Skeletal muscle cell (primary cell): ENCODE measurements around the gene GPBAR1.
"Not testable (repeated sequence)": the region's sequence is repeated elsewhere in the genome, so short reads cannot be mapped to it uniquely, and the experiment has no call there.

Source experiments
- DNase-seq: peaks from one replicate; pipeline ENCODE4 v3.0.0-alpha.2; 2010; ENCODE audit warnings: low read depth
- H3K4me3 ChIP-seq: 2 replicates; pipeline ENCODE4 v1.5.1; 2011; ENCODE audit warnings: low read depth, mild to moderate bottlenecking, control low read depth, low read length, moderate library complexity

The GPBAR1 gene

GRCh38 chr2:218264773-218265561 lies 4.2 kb downstream of the GPBAR1 start:
- no peak for DNase-seq
- H3K4me3 ChIP-seq: no peak overlapping the region

DNA sequence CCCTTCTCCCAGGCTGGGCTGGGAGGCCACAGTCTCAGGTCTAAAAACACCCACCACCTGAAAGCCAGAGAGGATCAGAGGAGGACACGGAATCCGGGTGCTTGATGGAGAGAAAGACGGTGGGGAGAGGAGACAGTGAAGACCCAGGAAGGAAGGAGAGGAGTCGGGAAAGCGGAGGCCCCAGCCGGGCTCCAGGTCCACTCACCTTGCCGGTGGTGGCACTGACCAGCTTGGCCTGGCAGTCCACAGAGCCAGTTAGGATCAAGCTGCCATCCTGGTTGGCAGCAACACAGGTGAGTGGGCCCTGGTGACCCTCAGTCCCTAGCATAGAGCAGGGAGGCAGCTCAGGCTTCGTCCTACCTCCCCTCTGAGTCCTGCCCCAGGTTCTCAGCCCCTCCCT lies 4.8 kb downstream of the GPBAR1 start:
- no peak overlapping the region for H3K4me3 ChIP-seq
- no peak for DNase-seq

- no peak overlapping the region for H3K4me3 ChIP-seq
- DNase-seq: no peak
Observed at GRCh38 chr2:218266316-218266979, 5.6 kb downstream of the GPBAR1 start.

GRCh38 chr2:218267259-218267658 lies 6.4 kb downstream of the GPBAR1 start:
- no peak for DNase-seq
- no peak overlapping the region for H3K4me3 ChIP-seq

DNA sequence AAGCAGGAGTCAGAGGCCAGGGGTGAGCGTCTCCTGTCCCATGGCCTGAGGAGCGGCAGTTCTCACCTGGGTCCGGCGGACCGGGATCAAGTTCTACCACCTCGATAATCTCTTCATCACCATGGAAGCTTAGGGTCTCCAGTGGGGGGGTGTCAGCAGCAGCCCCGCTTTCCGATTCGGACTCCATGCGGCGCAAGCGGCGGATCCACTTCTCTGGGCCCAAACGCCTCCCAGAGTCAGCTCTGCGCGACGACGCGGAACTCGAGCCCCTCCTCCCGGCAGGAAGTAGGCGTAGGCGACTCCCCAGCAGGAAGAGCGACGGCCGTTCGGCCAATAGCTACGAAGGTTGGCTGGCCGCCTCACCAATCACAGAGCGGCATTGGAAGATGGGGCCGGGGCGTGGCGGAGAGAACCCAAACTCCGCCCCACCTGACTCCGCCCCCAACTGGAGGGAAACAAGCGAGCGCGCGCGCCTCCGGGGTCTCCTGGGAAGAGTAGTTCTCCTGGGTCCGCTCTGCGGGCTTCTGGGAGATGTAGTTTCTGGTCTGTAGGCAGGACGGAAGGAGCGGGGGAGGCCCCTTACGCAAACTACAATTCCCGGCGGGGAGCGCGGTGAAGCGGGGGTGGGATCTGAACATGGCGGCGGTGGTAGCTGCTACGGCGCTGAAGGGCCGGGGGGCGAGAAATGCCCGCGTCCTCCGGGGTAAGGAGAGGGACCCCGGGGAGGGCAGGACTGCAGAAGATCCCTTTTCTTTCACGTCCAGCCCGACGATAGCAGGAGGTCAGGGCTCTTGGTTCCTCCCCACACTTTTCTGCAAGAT lies 9.3 kb downstream of the GPBAR1 start, which contains the start of the genes AAMP and PNKD:
AAMP (minus strand) TSS at position 238 of the 821 bp plus-strand sequence; CDS start at position 187, 51 bp downstream.
PNKD (plus strand) TSS at position 620 of the 821 bp plus-strand sequence; CDS start at position 637, 17 bp downstream.
- peak; percentile 98 for DNase-seq
- peak within 1 kb of the TSS; percentile 92 for H3K4me3 ChIP-seq

GRCh38 chr2:218270721-218271486 lies 10.1 kb downstream of the GPBAR1 start:
- H3K4me3 ChIP-seq: peak overlapping the region; percentile 71
- DNase-seq: no peak

- H3K4me3 ChIP-seq: peak overlapping the region; percentile 71
- DNase-seq: no peak
Observed at GRCh38 chr2:218271487-218271797, 10.6 kb downstream of the GPBAR1 start.

DNA sequence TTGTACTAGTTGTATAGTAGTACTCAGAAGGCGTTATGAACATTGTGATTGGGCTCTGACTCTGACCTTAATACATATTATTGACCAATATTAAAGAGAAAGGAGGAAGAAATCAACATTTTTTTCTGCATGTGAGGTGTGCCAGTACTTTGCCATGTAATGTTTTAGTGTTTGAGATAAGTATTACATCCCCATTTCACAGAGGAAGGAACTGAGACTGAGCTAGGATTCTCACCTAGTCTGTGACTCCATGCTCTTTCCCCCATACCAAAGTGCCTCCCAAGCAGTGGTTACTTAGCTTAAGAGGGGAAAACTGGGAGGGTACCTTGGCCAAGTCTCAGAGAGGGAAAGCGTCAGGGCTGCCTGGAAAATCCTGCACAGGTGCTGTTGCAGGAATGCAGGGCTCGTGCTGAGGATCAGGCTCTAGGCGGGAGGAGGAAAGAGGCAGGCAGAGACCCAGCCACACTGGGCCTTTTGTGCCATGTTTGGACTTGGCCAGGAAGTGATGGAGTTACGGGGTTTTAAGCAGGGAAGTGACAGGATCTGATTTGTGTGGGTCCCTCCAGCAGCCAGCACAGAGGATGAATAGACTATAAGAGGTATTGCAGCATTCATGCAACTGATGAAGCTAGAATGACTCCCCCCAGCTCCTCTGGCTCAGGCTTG lies 11.2 kb downstream of the GPBAR1 start:
- H3K4me3 ChIP-seq: no peak overlapping the region
- DNase-seq: no peak

DNA sequence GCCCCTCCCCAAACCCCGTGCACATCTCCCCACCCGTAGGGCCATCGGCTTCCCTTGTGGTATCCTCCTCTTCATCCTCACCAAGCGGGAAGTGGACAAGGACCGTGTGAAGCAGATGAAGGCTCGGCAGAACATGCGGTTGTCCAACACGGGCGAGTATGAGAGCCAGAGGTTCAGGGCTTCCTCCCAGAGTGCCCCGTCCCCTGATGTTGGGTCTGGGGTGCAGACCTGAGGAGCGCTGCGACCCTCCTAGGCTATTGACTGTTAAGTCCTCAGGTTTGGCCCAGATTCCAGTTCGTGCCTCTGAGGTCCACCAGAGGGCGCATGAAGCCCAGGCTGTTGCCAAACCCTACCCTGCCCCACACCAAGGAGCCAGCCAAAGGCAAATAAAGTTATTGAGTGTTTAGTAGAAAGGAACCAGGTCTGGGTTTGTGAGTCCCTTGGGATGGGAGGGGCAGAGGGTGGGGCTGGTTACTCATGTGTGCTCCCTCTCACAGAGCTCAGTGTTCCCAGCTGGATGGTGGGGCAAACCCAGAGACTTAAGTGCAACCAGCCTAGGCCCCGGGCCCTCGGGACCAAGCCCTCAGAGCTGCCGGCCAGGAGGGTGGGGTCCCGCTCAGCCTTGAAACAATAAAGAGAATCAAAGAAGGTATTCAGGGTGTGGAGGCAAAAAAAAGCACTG lies 11.9 kb downstream of the GPBAR1 start:
- no peak overlapping the region for H3K4me3 ChIP-seq

GRCh38 chr2:218273214-218273907 lies 12.5 kb downstream of the GPBAR1 start:
- not testable (repeated sequence) for DNase-seq, H3K4me3 ChIP-seq

More for the DNA sequence above, 11.9 kb downstream of the GPBAR1 start:
- DNase-seq: peak; percentile 89

- H3K4me3 ChIP-seq: no peak overlapping the region
- DNase-seq: no peak
Observed at GRCh38 chr2:218273908-218274249, 13.1 kb downstream of the GPBAR1 start.

DNA sequence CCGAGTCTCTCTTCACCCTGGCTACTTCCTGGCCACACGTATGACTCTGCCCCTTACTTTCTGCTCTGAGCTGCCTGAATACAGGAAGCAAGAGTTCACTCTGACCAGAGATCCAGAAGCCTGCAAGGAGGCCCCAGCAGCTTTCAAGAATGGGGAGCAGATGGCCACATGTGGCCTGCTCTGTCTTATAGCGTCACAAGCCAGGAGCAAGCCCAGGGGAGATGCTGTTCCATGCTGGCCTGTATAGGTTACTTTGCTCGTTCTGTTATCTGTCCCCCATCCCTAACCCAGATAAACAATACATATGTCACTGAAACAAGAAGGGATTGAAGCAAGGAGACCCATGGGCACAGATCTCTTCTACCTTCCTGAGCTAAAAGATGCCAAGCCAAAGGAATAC lies 13.8 kb downstream of the GPBAR1 start:
- DNase-seq: no peak
- H3K4me3 ChIP-seq: no peak overlapping the region

- DNase-seq: no peak
- H3K4me3 ChIP-seq: no peak overlapping the region
Observed at GRCh38 chr2:218275371-218276072, 14.7 kb downstream of the GPBAR1 start.

GRCh38 chr2:218276986-218277755 lies 16.4 kb downstream of the GPBAR1 start:
- H3K4me3 ChIP-seq: no peak overlapping the region
- DNase-seq: no peak

GRCh38 chr2:218277921-218278320 lies 17.1 kb downstream of the GPBAR1 start:
- H3K4me3 ChIP-seq: no peak overlapping the region
- DNase-seq: no peak

DNA sequence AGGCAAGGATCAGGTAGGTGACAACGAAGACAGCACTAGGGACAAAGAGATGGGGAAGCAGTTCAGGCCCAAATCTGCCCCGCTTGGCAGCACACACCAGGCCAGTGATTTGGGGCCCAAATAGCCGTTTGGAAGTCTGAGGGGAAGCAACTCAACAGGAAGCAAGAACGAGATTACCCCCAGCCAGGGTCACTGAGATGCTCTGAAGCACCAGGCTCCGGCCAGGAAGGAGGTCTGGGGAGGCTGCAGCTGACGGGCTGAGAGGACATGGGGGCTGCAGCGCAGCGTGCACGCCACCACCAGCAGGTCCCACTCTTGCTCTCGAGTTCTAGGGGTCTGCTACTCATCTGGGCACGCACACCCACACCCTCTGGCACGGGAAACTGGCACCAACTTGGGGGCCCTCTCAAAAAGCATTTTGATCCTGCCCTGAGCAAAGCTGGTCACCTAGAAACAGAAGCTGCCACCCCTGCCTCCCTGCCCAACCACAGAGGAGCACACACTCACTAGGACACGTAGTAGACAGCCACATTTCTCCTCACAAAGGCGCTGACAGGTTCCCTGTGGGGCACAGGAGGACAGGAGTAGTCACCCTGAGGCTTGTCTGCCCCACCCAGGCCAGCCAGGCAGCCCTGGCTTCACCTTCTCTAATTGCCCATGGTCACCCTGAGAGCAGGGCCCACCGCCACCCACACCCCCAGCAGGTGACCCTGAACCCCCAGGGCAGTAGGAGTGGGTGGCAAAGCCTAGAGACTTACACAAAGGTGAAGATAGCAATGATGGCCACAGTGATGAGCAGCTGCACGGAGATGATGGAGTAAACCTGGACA lies 17.9 kb downstream of the GPBAR1 start:
- no peak for DNase-seq
- no peak overlapping the region for H3K4me3 ChIP-seq
